GM13976 (cell line): Measurements from ENCODE around the gene RBPJL.

Experiments used
- DNase-seq: peaks from one replicate; pipeline ENCODE4 v3.0.0; 2012; ENCODE audit warnings: low spot score
- CTCF ChIP-seq: IDR thresholded peaks from 2 replicates; pipeline ENCODE4 v1.5.1; 2012; ENCODE audit warnings: borderline replicate concordance, mild to moderate bottlenecking; ENCODE audit not compliant: insufficient read depth; ENCODE audit errors: extremely low read depth, missing control alignments, control extremely low read depth
- in situ Hi-C: fragments of 300-500 bp; cut with MboI; formaldehyde crosslinking; loops from one replicate; pipeline ENCODE4 v1.12.0; 2022; ENCODE audit warnings: low sequenced_read_pairs, mixed read lengths, inconsistent platforms; ENCODE audit not compliant: unreplicated experiment

The RBPJL gene

GRCh38 chr20:45299786-45300185 lies 6.9 kb upstream of the RBPJL start:
- TF ChIP-seq CTCF, result no peak
- DNase-seq, result no peak
- in situ Hi-C loops, result no loop called here

- in situ Hi-C loops, result no loop called here
- peak; percentile 10 for TF ChIP-seq CTCF
- DNase-seq, result peak; percentile 60
Measured at GRCh38 chr20:45300961-45301360, 5.7 kb upstream of the RBPJL start.

- in situ Hi-C loops, result no loop called here
- no peak for DNase-seq
- no peak for TF ChIP-seq CTCF
Measured at GRCh38 chr20:45301824-45302271, 4.8 kb upstream of the RBPJL start.

GRCh38 chr20:45303586-45304463 lies 2.8 kb upstream of the RBPJL start:
- in situ Hi-C loops, result no loop called here
- no peak for TF ChIP-seq CTCF
- DNase-seq, result no peak

GRCh38 chr20:45304464-45304999 lies 2.1 kb upstream of the RBPJL start:
- in situ Hi-C loops, result no loop called here
- DNase-seq, result no peak
- no peak for TF ChIP-seq CTCF

GRCh38 chr20:45305262-45305661 lies 1.4 kb upstream of the RBPJL start:
- in situ Hi-C loops, result no loop called here
- no peak for TF ChIP-seq CTCF
- DNase-seq, result no peak
